CD4-positive, alpha-beta T cell (primary cell): Measurements from ENCODE around the gene ANXA6. TPM values are rescaled to one million over a fixed set of nuclear protein-coding genes. Genes with fewer than 3 reads are reported as not detected.

Source experiments
- ATAC-seq: fragments of 200-7000 bp; cut with Tn5 transposase; one replicate; pipeline ENCODE4 v1.10.0; 2022; ENCODE audit warnings: mild to moderate bottlenecking; ENCODE audit not compliant: poor library complexity
- CTCF ChIA-PET: fragments of 350-600 bp; sonication (Branson Sonifier 250); formaldehyde crosslinking; loops from one replicate; lab custom pipeline; 2021; ENCODE audit warnings: antibody characterized with exemption, inconsistent platforms; lab: Charles Lee
- POLR2A ChIA-PET: fragments of 350-600 bp; sonication (Branson Sonifier 250); formaldehyde crosslinking; loops from one replicate; lab custom pipeline; 2021; ENCODE audit warnings: antibody characterized with exemption, inconsistent platforms; lab: Charles Lee
- DNase-seq, 14 experiments: peaks; one replicate each; pipeline ENCODE4 v3.0.0-alpha.2; 2013 to 2020; ENCODE audit warnings: mixed read lengths in 2 of 14
- H3K27ac ChIP-seq, 2 donors: one replicate each; pipeline versions ENCODE4 v1.5.1 to v1.7.0; 2013; ENCODE audit warnings: low read length in 2 of 2, low read depth in 1 of 2, mild to moderate bottlenecking in 1 of 2
- H3K27me3 ChIP-seq, 2 experiments: 1 replicate in 1 of 2; 2 replicates in 1 of 2; pipeline versions ENCODE4 v1.6.1 to v1.7.0; 2013; ENCODE audit warnings: low read length in 2 of 2, control low read depth in 1 of 2, mild to moderate bottlenecking in 1 of 2, moderate library complexity in 1 of 2; ENCODE audit not compliant: insufficient read depth in 2 of 2, control insufficient read depth in 1 of 2
- H3K36me3 ChIP-seq: one replicate; pipeline ENCODE4 v1.6.1; 2013; ENCODE audit warnings: low read length, control low read depth; ENCODE audit not compliant: insufficient read depth
- H3K4me1 ChIP-seq: one replicate; pipeline ENCODE4 v1.6.1; 2013; ENCODE audit warnings: low read length, control low read depth; ENCODE audit not compliant: insufficient read depth
- H3K4me3 ChIP-seq: one replicate; pipeline ENCODE4 v1.5.1; 2013; ENCODE audit warnings: mild to moderate bottlenecking, low read length, moderate library complexity
- H3K9me3 ChIP-seq, 2 experiments: 1 replicate in 1 of 2; 2 replicates in 1 of 2; pipeline versions ENCODE4 v1.6.1 to v1.7.0; 2013; ENCODE audit warnings: low read length in 2 of 2, mild to moderate bottlenecking in 2 of 2, control low read depth in 1 of 2, moderate library complexity in 1 of 2; ENCODE audit not compliant: control insufficient read depth in 1 of 2, insufficient read depth in 1 of 2
- H3K27ac Mint-ChIP-seq: one replicate; pipeline ENCODE4 v1.8.0; 2020; ENCODE audit warnings: mixed read lengths
- H3K27me3 Mint-ChIP-seq: one replicate; pipeline ENCODE4 v1.8.0; 2021; ENCODE audit warnings: mixed read lengths
- H3K36me3 Mint-ChIP-seq: one replicate; pipeline ENCODE4 v1.8.0; 2021; ENCODE audit warnings: low read depth, mixed read lengths
- H3K4me1 Mint-ChIP-seq: one replicate; pipeline ENCODE4 v1.8.0; 2021; ENCODE audit warnings: low read depth, mixed read lengths
- H3K4me3 Mint-ChIP-seq: one replicate; pipeline ENCODE4 v1.8.0; 2020; ENCODE audit warnings: mild to moderate bottlenecking, mixed read lengths
- H3K9me3 Mint-ChIP-seq: one replicate; pipeline ENCODE4 v1.8.0; 2020; ENCODE audit warnings: mixed read lengths
- intact Hi-C, 2 experiments: fragments of 100-400 bp; cut with DNase I in 1 of 2; cut with micrococcal nuclease in 1 of 2; formaldehyde crosslinking; loops; one replicate each; pipeline versions ENCODE4 v1.15.1 to v1.9.0; 2023 to 2025; cut with DNase I, micrococcal nuclease
- total RNA-seq, 174 experiments: library from RNA in 2 of 174; stranded (reverse) in 2 of 174; gene quantifications; one replicate each; pipeline ENCODE4 v1.2.3 and lab custom pipeline; 2021 to 2026
- TF ChIP-seq, protein P1 (sequence below): fragments of 200-600 bp; IDR thresholded peaks from one replicate; pipeline ENCODE4 v1.8.0; 2022; ENCODE audit warnings: antibody characterized with exemption, mild to moderate bottlenecking

ANXA6 gene
- total RNA-seq, 2 experiments from 2014 or later: 108 to 130 TPM

DNA sequence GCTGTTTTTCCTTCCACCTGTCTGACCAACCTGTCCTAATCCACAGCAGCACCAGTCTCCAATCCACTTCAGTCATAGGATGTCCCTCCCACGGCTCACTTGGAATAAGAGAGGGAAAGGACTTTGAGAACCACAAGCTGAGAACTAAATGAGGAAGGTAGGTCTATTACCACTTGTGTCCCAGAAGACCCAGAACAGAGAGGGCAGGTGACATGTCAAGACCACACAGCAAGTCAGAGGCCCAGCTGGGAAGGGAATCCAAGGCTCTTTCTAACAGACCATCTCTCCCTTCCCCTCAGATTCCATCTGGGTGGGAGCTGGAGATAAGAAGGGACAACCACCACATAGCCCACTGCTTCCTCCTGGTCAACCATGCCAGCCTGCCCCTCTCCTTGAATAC lies 14.6 kb downstream of the ANXA6 start:
- ChIA-PET POLR2A (interaction anchor here (0.8 to 7.8 kb wide), 5 partner anchors 11 to 56 kb away, joined by 3 to 71 read pairs (median 4); partner anchors contain the start of gene ANXA6), CTCF (interaction anchor here (0.6 to 2.9 kb wide), 3 partner anchors 17 to 110 kb away, joined by 3 to 20 read pairs (median 14); partner anchors contain the start of gene GM2A)
- H3K27me3 Mint-ChIP-seq: no peaks in the 10 kb centered on the region
- TF ChIP-seq, protein P1, sequence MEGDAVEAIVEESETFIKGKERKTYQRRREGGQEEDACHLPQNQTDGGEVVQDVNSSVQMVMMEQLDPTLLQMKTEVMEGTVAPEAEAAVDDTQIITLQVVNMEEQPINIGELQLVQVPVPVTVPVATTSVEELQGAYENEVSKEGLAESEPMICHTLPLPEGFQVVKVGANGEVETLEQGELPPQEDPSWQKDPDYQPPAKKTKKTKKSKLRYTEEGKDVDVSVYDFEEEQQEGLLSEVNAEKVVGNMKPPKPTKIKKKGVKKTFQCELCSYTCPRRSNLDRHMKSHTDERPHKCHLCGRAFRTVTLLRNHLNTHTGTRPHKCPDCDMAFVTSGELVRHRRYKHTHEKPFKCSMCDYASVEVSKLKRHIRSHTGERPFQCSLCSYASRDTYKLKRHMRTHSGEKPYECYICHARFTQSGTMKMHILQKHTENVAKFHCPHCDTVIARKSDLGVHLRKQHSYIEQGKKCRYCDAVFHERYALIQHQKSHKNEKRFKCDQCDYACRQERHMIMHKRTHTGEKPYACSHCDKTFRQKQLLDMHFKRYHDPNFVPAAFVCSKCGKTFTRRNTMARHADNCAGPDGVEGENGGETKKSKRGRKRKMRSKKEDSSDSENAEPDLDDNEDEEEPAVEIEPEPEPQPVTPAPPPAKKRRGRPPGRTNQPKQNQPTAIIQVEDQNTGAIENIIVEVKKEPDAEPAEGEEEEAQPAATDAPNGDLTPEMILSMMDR: no peak
- no peaks in the 10 kb centered on the region for H3K9me3 Mint-ChIP-seq
- ATAC-seq: no peak
- peak overlapping the region; percentile 91 for H3K27ac Mint-ChIP-seq
- H3K27me3 ChIP-seq: no peaks in the 10 kb centered on the region
- peak overlapping the region; percentile 61 for H3K4me3 Mint-ChIP-seq
- peaks cover 100% of the 10 kb centered on the region for H3K4me1 ChIP-seq
- intact Hi-C loops: loop anchor here in 1 of 2 experiments (2.0 kb wide), 1 partner anchor 16 kb away; no protein-coding TSS in a partner anchor
- H3K4me1 Mint-ChIP-seq: peaks cover 94% of the 10 kb centered on the region
- peaks cover 86% of the 10 kb centered on the region for H3K36me3 Mint-ChIP-seq
- peak overlapping the region; percentile 49 to 57 for H3K27ac ChIP-seq
- no peak for DNase-seq
- H3K4me3 ChIP-seq: no peak overlapping the region
- no peaks in the 10 kb centered on the region for H3K9me3 ChIP-seq
- H3K36me3 ChIP-seq: peaks cover 87% of the 10 kb centered on the region

DNA sequence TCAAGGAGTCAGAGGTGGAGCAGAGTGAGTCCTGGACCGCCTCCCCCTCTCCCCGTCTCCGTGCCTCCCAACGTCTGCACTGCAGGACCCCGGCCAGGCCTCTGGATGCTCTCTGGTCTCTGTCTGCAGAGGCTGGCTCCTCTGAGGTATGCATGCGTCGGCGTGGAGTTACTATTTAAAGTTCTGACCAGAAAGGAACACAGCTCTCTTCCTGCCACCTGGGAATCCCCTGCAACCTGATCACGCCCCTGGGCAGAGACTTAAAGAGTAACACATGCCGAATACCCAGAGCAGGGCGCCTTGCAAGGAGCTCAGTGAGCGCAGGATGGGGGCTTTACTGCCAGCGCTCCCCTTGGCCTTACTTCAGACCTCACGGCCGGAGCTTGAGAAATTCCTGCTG lies 16.0 kb downstream of the ANXA6 start:
- H3K27me3 ChIP-seq: no peaks in the 10 kb centered on the region
- intact Hi-C loops: loop anchor here (2.0 kb wide), 2 partner anchors 13 to 15 kb away; no protein-coding TSS in a partner anchor
- Mint-ChIP-seq H3K4me3 (peak overlapping the region; percentile 80), H3K27me3 (no peaks in the 10 kb centered on the region), H3K27ac (peak overlapping the region; percentile 91), H3K9me3 (no peaks in the 10 kb centered on the region), H3K36me3 (peaks cover 89% of the 10 kb centered on the region), H3K4me1 (peaks cover 94% of the 10 kb centered on the region)
- peak overlapping the region; percentile 49 to 54 for H3K27ac ChIP-seq
- H3K4me3 ChIP-seq: peak overlapping the region; percentile 24
- peak in 13 of 14 experiments; percentile 34 to 82 (median 50) for DNase-seq
- no peaks in the 10 kb centered on the region for H3K9me3 ChIP-seq
- ChIA-PET POLR2A (interaction anchor here (0.8 to 7.8 kb wide), 11 partner anchors 9 to 82 kb away, joined by 3 to 71 read pairs (median 8); partner anchors contain the start of genes ANXA6 and CCDC69), CTCF (interaction anchor here (0.8 to 2.9 kb wide), 9 partner anchors 8 to 26 kb away, joined by 3 to 20 read pairs (median 4); partner anchors contain the start of gene ANXA6)
- peaks cover 88% of the 10 kb centered on the region for H3K36me3 ChIP-seq
- TF ChIP-seq, protein P1: no peak
- ATAC-seq: peak; percentile 79
- H3K4me1 ChIP-seq: peaks cover 95% of the 10 kb centered on the region

DNA sequence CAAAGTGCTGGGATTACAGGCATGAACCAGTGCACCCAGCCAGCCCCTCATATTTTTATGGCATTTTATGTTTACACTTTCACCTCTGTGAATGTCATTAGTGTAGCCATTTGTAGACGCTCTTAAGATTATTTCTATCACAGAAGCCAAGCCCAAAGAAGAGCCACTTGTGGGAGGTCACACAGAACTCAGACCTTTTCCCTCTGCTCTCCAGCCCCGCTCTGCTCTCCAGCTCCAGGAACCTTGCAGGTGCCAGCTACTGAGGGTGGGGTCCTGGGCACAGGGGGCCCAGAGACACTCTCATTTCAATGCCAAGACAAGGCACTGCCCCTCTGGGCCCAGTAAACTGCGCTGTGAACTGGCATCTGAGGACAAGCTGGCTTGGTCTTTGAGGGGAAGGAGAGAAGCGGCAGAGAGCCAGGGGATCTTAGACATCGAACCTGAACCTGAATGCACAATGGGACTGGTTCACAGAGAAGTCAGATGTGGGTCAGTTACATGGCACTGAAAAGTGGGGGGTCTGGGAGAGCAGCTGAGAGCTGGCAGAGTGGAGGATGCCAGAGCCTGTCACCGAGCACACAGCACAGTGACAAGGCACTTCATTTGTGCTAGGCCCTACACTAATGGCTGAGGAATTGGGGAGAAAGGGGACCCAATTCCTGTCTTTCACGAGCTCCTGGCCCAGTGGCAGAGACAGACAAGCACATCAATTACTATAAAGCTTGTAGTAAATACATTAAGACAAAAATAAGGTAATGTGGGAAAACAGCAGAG lies 16.7 kb downstream of the ANXA6 start:
- TF ChIP-seq, protein P1: no peak
- ChIA-PET POLR2A (interaction anchor here (0.8 to 7.8 kb wide), 10 partner anchors 9 to 83 kb away, joined by 3 to 71 read pairs (median 8); partner anchors contain the start of genes ANXA6 and CCDC69), CTCF (interaction anchor here (0.8 to 2.9 kb wide), 9 partner anchors 8 to 26 kb away, joined by 3 to 20 read pairs (median 6); partner anchors contain the start of gene ANXA6)
- Mint-ChIP-seq H3K9me3 (no peaks in the 10 kb centered on the region), H3K36me3 (peaks cover 89% of the 10 kb centered on the region), H3K4me3 (peak overlapping the region; percentile 80), H3K27ac (peak overlapping the region; percentile 91), H3K27me3 (no peaks in the 10 kb centered on the region), H3K4me1 (peaks cover 94% of the 10 kb centered on the region)
- ATAC-seq (no peak), DNase-seq (no peak)
- peaks cover 88% of the 10 kb centered on the region for H3K36me3 ChIP-seq
- intact Hi-C loops: loop anchor here (2.0 kb wide), 2 partner anchors 14 kb away; no protein-coding TSS in a partner anchor
- peak overlapping the region; percentile 24 for H3K4me3 ChIP-seq
- H3K27ac ChIP-seq: peak overlapping the region; percentile 49 to 54
- no peaks in the 10 kb centered on the region for H3K27me3 ChIP-seq
- no peaks in the 10 kb centered on the region for H3K9me3 ChIP-seq
- H3K4me1 ChIP-seq: peaks cover 89% of the 10 kb centered on the region
